ENCODE measurements around the gene CSNK1E.

CSNK1E gene

DNA sequence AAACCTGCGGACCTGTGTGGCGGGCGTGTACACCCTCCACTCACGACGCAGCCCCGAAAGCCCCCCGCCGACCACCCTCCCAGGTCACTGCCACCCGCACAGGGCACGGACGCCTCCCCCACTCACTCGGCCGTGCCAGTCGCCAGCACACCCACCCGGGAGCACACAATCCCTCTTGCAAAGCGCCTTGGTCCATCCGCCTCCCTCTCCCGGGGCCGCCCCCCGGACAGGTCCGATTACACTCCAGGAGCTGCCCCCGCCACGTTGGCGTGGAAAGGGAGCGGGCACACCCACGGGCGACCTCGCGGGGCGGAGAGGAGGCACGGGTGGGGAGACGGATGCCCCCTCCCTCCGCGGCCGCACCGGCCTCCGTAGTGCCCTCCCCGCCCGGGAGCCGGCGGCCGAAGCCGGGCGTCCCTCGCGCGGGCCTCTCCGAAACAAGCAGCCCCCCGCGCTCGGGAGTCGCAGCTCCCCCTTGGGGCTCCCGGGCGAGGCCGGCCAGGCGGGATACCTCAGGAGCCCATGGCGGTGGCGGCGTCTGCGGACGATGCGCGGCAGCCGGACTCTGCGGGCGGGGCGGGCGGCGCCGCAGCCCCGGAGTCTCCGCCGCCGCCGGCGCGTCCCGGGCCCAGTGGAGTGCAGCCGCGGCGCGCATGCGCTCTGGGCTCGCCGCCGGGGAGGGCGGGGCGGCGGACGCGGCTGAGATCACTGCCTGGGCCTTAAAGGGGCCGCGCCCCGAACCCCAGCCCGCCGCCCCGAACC is 44.7 kb downstream of the CSNK1E start, which contains the start of gene TMEM184B:
TSS of gene TMEM184B (minus strand) at position 638 of the 762 bp plus-strand sequence. CDS start 25,049 bp downstream, outside the sequence.
- Histone ChIP-seq H3K4me3 (ENCODE audit: low read depth, low read length) (peak within 1 kb of the TSS; percentile 86), H3K27ac (peak within 1 kb of the TSS; percentile 71), H3K36me3 (replicated peaks) (no peaks in the 10 kb centered on the region), H3K27me3 (replicated peaks) (no peaks in the 10 kb centered on the region)
- TF ChIP-seq, protein P1, sequence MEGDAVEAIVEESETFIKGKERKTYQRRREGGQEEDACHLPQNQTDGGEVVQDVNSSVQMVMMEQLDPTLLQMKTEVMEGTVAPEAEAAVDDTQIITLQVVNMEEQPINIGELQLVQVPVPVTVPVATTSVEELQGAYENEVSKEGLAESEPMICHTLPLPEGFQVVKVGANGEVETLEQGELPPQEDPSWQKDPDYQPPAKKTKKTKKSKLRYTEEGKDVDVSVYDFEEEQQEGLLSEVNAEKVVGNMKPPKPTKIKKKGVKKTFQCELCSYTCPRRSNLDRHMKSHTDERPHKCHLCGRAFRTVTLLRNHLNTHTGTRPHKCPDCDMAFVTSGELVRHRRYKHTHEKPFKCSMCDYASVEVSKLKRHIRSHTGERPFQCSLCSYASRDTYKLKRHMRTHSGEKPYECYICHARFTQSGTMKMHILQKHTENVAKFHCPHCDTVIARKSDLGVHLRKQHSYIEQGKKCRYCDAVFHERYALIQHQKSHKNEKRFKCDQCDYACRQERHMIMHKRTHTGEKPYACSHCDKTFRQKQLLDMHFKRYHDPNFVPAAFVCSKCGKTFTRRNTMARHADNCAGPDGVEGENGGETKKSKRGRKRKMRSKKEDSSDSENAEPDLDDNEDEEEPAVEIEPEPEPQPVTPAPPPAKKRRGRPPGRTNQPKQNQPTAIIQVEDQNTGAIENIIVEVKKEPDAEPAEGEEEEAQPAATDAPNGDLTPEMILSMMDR (IDR thresholded peaks at IDR 0.05; ENCODE audit: low read depth, low read length, missing control alignments), result no peak
- DNase-seq, result no peak
- in situ Hi-C loops (cut with HindIII; ENCODE audit: low pct_ligation_motif_present, low sequenced_read_pairs), result no loop called here

DNA sequence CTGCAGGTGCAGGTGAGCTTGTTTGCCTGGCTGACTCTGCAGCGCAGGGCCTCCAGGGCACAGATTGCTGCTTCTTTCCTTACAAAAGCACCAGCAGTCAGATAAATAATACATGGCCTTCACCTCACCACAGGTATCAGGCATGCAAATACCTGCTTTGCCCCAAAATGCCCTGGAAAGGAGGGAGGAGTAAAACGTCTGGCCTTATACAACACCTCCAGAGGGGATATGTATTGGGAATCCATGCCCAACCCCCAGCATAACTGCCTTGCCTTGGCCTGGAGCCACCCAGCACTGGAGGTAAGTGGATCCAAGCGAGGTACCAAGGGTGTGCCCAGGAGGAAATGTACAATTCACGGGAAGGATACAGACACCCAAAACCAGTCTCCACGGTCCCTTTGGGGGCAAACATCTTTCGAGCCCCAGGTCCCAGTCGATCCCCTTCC is 45.3 kb downstream of the CSNK1E start:
- DNase-seq, result no peak
- TF ChIP-seq, protein P1 (IDR thresholded peaks at IDR 0.05; ENCODE audit: low read depth, low read length, missing control alignments), result no peak
- no peaks in the 10 kb centered on the region for H3K36me3 ChIP-seq (replicated peaks)
- H3K27ac ChIP-seq, result peak overlapping the region; percentile 71
- in situ Hi-C loops (cut with HindIII; ENCODE audit: low pct_ligation_motif_present, low sequenced_read_pairs), result no loop called here
- H3K27me3 ChIP-seq (replicated peaks), result no peaks in the 10 kb centered on the region
- H3K4me3 ChIP-seq (ENCODE audit: low read depth, low read length), result peak overlapping the region; percentile 86

DNA sequence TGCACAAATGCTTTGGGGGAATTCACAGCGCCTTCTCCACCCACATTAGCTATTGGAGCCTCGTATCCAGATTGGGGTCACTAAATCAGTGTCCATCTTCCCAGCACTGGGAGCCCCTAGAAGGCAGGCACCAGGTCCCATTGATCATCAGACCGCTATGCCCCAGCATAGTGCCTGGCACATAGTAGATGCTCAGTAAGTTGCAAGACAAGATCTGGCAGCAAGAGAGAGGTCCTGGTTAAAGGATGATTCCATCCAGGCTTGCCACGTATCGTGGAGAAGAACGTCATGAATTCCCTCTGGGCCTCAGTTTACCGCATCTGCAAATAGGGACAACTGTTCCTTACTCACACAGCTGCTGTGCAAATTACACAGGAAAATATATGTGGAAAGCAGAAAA is 46.1 kb downstream of the CSNK1E start:
- H3K36me3 ChIP-seq (replicated peaks), result no peaks in the 10 kb centered on the region
- no peaks in the 10 kb centered on the region for H3K27me3 ChIP-seq (replicated peaks)
- peak overlapping the region; percentile 86 for H3K4me3 ChIP-seq (ENCODE audit: low read depth, low read length)
- TF ChIP-seq, protein P1 (IDR thresholded peaks at IDR 0.05; ENCODE audit: low read depth, low read length, missing control alignments), result no peak
- in situ Hi-C loops (cut with HindIII; ENCODE audit: low pct_ligation_motif_present, low sequenced_read_pairs), result no loop called here
- DNase-seq, result no peak
- H3K27ac ChIP-seq, result no peak overlapping the region

DNA sequence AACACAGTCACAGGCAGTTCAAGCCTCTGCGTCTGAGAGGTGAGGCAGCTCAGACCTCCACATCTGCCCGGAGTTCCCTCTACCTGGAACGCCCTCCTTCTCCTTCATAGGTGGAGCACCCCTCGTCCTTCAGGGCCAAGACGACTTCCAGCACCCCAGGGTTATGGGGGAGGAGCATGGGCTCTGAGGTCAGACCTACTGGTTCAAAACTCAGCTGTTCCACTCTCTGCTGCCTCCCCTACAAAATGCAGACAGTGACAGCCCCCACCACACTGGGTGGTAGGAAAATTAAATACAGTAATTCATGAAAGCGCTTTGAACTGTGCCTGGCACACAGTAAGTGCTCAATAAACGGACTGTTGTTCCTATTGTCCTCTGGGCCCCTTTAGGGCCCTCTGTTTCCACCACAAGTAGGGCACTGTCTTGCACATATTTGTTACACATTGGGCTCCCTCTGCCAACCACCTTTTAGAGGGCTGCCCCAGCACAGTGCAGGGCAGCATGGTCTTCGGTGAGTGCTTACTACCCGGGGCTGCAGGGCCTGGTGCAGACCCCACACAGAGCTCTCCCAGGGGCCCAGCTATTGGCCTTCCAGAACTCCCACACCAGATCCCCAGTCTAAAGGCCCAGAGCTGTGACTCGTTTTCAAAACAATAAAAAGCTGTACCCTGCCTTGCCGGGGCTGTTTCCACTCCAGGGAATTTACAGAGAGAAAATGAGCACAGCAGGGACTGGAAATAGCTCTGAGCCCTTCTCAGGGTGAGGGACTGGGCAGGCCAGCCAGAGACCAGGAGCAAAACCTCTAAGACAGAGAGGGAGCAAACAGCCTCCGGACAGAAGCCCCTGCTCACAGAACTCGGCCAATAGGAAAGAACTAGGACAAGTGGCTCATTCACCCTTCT is 46.9 kb downstream of the CSNK1E start:
- in situ Hi-C loops (cut with HindIII; ENCODE audit: low pct_ligation_motif_present, low sequenced_read_pairs), result no loop called here
- no peak overlapping the region for H3K27ac ChIP-seq
- TF ChIP-seq, protein P1 (IDR thresholded peaks at IDR 0.05; ENCODE audit: low read depth, low read length, missing control alignments), result no peak
- no peak for DNase-seq
- H3K27me3 ChIP-seq (replicated peaks), result no peaks in the 10 kb centered on the region
- no peaks in the 10 kb centered on the region for H3K36me3 ChIP-seq (replicated peaks)
- peak overlapping the region; percentile 15 for H3K4me3 ChIP-seq (ENCODE audit: low read depth, low read length)

DNA sequence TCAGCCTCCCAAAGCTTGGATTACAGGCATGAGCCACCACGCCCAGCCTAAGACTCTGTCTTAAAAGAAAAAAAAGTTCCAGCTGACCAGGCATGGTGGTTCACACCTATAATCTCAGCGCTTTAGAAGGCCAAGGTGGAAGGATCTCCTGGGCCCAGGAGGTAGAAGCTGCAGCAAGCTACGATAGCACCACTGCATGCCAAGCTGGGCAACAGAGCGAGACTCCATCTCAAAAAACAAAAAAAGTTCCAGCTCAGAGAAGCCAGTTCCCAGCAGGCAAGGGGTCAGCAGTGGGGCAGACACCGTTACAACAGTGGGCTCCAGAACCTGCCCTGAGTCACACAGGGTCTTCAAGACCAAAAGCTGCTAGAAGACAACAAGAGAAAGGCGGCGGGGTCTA is 47.8 kb downstream of the CSNK1E start:
- no peak overlapping the region for H3K4me3 ChIP-seq (ENCODE audit: low read depth, low read length)
- in situ Hi-C loops (cut with HindIII; ENCODE audit: low pct_ligation_motif_present, low sequenced_read_pairs), result no loop called here
- H3K27me3 ChIP-seq (replicated peaks), result no peaks in the 10 kb centered on the region
- TF ChIP-seq, protein P1 (IDR thresholded peaks at IDR 0.05; ENCODE audit: low read depth, low read length, missing control alignments), result no peak
- DNase-seq, result no peak
- H3K27ac ChIP-seq, result no peak overlapping the region
- no peaks in the 10 kb centered on the region for H3K36me3 ChIP-seq (replicated peaks)

Measured in brain microvascular endothelial cell (primary cell).